Measurements from ENCODE around the gene FXYD6.

DNA sequence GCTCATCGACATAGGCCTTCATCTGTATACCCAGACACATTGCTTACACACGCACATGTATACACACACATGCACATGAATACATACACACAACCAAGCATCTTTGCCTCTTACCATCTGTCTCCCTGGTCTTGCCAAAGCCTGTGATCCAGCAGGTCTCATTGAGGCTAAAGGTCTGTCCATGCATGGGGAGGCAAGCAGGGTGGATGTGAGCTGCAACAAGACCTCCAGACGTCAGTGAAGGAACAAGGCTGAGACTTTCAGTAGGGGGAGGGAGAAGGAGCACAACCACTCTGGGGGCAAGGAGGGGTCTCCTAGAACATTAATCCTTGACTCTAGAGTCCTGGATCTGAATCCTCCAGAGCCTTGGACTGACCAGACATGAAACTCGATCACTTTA, 29.1 kb upstream of the FXYD6 start:
- TF ChIP-seq CTCF (IDR thresholded peaks at IDR 0.05) (no peak), POLR2A (IDR thresholded peaks at IDR 0.05) (no peak)

All from testis (tissue), 2 donors.